ENCODE measurements around the gene VLDLR.
"Not testable (repeated sequence)": the region's sequence is repeated elsewhere in the genome, so short reads cannot be mapped to it uniquely, and the experiment has no call there.

VLDLR gene

DNA sequence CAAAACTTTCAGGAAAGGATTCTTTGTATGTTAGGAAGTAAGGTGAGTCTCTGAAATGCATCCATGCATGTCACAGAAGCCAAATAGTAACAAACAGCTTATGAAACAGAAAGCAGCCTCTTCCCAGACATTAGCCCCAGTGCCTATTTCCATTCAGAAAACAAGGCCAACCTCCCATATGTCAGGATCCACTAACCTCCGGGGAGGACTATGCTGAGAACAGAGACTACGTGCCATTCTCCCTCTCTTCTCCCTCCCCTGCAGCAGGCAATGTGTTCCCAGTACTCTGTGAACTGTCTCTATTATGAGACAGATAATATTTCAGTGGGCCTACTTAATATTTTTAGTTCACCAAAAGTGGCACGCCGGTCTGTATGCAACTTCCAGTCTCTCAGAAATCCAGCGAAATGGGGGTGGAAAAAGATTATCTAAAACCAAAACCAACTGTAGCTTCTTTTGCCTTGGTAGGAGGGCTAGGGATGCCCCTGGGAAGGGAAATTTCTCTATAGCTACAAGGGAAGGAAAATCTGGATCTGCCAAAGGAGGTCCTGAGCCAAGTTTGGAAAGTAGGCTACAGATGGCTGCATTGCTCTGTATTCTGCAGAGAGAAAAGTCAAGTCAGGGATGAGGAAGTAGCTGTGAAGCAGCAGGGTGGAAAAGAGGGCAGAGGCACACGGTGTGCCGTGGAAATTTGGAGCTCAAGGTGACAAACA is 42.0 kb downstream of the VLDLR start:
- no peak for DNase-seq (ENCODE audit: low spot score)

DNA sequence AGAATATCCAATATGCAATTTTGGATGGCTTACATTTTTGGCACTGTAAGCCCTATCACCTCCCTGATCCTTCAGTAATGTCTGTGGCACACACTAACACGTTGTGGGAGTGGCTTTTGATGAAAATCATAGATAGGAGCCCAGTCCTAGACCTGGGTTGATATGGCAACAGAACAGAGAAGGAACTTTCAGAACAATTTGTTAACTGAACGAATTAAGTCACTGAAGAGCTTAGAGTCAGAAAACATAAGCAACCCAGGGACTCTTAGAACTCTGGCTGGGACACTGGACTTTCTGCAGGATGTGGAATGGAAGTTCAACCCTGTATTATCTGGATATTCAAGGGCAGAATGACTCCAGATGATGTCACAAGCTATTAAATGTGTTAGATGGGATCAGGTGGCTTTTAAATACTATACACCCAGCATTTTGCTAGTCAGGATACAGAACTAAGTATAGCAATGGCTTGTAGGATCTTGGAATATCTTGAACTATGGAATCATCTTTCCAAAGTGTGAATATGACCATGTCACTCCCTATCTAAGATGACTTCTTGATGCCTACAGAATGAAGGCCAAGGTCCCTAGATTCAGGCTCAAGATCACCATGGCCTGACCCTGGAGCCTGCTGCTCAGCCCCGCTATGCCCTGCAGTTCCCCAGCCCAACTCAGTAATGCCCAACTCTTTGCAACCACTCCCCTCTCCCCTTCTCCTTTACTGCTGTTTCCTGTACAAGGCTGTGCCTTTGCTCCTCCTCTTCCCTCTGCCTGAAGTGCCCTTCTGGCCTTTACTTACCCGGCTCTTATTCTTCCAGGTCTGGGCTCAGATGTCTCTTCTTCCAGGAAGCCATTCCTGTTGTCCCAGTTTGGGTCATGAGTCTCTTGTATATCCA is 42.8 kb downstream of the VLDLR start:
- DNase-seq (ENCODE audit: low spot score): no peak

DNA sequence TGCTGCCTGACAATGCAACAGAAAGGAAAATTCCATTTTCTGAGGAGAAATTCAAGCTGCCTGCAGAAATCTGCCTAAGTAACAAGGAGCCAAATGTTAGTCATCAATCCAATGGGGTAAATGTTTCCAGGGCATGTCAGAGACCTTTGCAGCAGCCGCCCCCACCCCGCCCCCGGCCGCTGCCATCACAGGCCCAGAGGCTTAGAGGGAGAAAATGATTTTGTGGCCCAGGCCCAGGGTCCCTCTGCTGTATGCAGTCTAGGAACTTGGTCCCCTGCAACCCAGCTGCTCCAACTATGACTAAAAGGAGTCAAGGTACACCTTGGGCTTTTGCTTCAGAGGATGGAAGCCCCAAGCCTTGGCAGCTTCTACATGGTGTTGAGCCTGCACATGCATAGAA is 45.0 kb downstream of the VLDLR start:
- DNase-seq (ENCODE audit: low spot score): no peak

DNA sequence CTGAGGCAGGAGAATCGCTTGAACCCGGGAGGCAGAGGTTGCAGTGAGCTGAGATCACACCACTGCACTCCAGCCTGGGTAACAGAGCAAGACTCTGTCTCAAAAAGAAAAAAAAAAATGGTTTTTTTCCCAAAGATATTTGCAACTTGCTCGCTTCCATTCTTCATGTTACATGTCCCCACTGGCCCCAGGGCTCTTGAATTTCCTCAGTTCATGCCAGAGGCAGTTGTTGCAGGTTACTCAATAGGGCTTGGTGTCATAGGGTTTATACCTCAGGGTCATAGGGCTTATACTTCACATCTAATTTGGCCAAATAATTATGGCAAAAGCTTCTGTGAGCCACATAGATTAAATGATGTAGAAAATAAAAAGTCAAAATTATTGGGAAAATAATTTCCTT is 51.6 kb downstream of the VLDLR start:
- no peak for DNase-seq (ENCODE audit: low spot score)

DNA sequence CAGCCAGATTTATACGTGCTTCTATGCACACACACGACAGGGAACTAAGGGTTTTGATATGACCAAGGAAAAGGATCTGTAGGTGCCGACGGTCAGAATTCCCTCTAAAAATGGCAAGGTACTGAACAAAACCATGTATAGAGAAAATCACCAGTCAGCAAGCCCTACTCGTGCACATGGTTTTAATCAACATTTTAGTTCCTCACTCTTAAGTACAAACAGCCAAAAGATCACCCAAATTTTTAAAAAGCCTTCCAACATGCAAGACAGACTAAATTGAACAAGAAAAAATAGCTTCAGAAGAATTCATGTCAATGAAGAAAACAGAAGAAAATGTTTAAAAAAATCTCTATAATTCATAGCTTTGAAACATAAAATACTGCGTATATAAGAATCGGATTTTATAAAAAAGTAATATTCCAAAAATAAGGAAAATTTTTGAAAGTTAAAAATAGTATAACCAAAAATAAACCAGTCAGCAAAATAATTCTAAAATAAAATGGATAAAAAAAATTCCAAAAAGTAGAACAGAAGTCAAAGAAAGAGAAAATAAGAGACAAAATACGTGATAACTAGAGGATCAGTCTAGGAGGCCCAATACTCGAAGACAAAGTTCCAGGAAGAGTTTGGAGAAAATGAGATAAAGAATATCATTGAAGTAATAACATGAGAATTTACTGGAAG is 52.7 kb downstream of the VLDLR start:
- no peak for DNase-seq (ENCODE audit: low spot score)

DNA sequence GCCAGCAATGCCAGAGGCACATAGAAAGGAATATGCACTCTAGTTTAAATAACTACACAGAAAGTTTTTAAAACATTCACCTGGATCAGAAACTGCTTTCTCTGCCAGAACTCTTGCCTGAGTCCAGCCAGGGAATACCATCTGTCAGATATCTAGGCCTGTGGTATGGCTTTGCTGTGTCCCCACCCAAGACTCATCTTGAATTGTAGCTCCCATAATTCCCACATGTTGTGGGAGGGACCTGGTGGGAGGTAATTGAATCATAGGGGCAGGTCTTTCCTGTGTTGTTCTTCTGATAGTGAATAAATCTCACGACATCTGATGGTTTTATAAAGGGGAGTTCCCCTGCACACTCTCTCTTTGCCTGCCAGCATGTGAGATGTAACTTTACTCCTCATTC is 54.2 kb downstream of the VLDLR start:
- DNase-seq (ENCODE audit: low spot score): no peak

DNA sequence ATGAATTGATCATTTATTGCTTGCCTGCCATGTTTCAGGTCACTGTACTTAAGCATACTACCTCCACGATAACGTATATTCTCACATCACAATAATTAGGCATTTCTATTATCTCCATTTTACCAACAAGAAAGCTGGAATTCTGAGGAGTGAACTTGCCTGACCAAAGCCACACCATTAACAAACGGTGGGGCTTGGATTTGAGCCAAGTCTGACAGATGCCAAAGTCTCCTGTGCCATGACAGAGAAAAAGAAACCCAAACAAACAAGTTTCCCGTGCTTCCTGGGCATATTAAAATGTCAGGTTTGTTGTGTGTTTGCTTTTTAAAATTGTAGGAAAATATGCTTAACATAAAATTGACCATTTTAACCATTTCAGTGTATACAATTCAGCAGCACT is 54.9 kb downstream of the VLDLR start:
- no peak for DNase-seq (ENCODE audit: low spot score)

DNA sequence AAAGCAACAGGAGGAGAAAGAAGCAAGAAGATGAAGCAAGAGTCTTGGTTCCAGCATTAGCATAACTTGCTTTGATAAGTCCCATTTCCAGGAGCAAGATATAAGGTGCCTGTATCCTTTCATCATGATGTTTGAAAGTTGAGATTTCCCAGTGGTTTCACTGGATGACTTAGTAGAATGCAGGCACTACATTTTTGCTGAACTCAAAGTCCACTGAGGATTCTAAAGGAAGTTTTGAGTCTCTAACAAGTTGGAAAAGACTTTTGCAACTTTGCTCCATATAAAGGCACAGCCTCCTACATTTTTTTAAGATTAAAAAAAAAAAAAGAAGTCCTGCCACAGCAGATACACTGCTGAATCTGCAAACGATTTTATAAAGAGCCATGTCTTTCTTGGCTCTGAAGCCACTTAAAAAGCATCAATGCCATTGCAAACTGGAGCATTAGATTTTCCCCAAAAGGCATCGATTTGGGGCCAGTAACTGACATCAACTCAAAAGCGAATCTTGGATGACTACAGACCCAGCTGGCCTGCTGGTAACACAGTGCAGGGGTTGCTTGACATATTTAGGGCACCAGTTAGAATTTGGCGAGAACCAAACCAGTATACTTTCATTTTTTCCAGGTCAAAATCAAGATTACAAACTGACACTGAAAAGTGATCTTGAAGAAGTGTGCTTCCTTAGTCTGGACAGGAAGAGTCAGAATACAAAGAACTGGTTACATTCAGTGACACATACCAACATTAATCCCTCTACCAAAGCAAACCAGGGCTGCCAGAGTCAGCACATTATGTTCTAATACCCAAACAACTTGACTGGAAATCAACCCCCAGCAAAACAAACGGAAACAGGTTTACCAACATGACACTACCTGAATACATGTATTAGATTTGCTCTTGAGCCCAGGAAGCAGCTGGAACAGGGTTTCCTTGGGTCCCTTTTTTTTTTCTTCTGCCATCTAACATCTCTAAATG is 56.6 kb downstream of the VLDLR start:
- DNase-seq (ENCODE audit: low spot score): no peak

DNA sequence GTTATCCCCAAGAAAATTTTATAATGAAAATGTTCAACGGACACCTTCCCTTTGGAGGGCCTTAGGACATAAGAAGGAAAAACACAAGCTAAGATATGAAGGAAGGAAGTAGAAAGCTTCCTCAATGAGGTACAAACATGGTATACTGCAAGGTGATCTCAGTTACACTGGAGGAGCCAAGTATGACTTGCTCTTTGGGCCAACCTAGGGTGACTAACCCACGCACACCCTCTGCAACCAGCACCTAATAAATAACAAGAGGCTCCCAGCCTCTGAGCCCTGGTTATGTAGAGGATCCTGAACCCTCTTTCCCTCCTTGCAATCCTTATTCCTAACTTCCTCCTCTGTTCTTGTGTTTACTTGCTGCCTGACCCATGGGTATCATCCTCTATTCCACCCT is 57.4 kb downstream of the VLDLR start:
- DNase-seq (ENCODE audit: low spot score): no peak

DNA sequence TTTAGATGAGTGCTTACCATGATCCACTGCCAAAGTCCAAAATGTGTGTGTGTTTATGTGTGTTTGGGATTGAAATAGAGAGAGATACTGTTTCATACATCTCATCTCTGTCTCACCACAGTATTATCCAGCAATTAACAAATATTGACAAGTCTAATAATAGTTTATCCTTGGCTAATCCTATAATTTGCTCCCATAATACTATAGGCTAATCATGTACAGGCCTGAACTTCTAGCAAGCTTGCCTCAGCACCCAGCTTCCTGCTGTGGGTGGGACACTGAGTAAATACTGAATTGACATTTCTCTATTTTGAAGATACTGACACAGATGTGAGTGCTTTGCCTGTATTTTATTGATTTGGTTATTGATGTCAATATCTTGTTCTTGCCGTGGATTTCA is 60.4 kb downstream of the VLDLR start:
- no peak for DNase-seq (ENCODE audit: low spot score)

DNA sequence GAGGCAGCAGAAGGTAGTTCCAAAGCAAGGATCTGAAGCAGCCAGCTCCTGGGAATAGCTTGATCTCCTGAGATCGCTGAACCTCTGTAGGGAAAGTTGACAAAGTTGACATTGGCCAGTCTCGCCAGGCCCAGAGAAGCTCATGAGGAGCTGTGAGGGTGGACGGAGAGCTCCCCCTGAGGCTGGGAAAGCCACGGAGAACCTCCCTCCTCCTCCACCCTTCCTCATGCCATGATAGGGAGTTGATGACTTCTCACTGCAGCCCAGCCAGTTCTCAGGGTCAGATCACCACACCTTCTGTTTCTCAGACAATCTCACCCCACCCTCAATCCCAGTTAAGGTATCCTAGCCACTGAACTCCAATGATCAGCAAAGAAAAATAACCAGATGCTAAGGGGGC is 65.3 kb downstream of the VLDLR start:
- DNase-seq (ENCODE audit: low spot score): no peak

DNA sequence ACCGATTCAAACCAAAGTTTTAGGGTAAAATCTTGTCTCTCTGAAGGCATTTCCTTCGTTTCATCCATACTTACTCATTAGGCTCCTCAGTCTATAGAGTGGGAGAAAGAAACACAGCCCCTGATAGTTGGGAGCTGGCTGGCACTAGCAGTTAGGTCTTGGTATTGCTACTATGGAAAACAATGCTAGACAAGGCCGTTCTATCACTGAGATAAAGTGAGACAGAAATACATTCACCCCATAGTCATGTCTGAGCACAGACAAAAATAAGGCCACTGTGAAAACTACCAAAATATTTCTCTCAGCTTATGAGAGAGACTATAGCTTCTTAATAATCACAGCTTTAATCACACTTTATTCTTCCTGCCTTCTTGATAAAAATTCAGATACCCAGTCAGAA is 67.0 kb downstream of the VLDLR start:
- no peak for DNase-seq (ENCODE audit: low spot score)

DNA sequence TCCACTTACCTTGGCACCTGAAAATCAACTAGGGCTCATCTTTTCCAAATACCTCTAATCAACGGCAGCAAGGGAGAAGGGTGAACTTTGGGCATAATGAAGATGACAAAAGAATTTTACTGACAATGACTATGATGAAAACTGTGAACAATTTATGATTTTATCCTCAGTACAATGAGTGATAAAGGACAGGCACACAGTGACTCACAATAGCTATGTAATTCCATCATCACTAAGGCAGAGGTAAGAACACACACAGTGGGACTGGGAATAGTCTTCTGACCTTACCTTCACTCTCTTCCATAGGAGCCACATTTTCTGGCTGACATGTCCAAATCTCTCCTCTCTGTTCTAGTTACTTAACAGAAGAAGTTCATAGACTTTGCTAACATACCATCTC is 69.6 kb downstream of the VLDLR start:
- peak; percentile 21 for DNase-seq (ENCODE audit: low spot score)

DNA sequence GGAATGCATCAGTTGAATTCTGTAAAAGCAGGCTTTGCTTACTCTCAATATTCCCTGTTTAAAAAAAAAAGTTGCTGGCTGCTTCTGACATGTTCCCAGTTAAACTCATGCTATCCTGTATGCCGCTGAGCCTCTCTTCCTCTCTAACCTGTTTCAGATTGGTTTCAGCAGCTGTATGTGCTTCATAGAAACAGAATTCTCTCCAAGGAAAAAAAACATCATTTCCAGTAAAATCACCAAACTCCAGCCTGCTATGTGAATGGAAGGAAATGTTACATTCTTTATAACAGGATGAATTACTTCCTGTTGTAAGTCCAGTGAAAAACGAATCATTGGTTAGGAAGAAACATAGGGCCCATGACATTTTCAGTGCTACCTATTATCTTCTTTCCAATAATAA is 70.0 kb downstream of the VLDLR start:
- peak; percentile 50 for DNase-seq (ENCODE audit: low spot score)

DNA sequence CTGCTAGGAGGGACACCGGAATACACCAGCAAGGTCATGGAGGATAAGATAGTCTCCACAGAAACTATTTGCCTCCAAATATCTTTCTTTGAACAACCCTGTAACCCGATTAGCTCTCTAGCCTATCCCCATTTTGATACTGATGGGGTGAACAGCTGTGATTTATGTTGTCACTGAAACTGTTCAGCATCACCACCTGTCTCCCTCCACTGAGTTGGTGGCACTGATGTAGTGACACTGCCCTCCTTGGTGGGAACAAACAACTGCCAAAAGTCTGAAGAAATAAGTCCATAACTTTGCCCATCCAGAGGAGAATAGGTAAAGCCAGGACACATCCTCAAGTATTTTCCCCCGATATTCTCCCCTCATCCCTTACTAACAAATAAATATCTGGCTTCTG is 71.5 kb downstream of the VLDLR start:
- no peak for DNase-seq (ENCODE audit: low spot score)

DNA sequence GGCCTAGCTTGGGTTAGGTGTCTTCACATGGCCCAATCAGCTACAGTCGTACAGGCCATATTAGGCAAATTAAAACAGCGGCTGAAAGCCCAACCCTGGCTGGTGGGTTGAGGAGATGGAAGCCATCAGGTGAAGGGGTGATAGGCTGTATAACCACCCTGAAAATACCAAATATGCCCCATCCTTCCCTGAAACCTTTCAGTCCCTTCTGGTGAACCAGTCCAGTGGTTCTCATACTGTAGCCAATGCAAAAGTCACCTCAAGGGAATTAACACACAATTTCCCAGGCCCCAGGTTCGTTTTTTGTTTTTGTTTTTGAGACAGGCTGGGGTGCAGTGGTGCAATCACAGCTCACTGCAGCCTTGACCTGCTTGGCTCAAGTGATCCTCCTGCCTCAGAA is 75.9 kb downstream of the VLDLR start:
- DNase-seq (ENCODE audit: low spot score): no peak

DNA sequence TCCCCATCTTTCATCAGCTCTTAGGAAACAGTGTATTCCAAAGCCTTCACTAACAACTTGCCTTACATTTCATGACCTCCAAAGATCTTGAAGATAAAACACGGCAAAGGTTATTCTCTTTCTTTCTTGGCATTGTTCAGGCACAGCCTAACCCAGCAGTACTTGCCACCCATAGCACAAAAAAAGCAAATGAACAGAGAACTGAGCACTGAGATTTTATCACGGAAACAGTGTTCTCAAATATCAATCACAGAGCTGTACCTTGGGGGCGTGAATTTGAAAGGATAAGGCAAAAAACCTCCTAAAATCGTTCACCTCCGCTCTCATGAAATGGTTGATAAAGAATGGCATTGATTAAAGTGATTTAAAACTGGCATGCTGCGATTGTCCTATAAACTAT is 78.8 kb downstream of the VLDLR start:
- no peak for DNase-seq (ENCODE audit: low spot score)

DNA sequence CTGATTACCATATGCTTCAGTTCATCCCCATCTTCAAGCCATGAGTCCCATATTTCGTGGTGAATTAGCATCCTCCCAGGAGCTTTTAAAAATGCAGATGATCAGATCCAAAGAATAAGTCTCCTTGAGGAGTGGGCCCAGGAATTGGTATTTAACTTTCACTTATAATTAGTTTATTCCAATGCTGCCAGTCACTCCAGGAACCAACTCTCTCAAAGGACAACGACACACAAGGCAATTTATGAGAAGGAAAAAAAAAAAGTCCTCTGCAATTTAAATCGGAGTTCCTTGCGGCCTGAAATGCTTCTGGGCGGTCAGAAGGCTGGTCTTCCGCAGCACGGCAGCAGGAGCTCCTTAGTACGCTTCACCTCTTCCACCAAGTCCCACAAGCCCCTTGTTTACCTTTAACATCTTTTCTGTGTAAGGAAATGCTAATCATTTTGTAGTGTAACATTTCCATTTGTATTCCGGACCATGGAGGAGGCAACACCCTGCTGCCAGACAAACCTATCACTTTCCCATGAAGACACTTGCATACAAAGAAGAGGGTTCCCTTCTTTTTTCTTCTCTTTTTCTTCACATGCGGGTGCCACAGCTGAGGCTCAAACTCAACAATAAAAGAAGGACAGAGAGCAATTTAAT is 79.4 kb downstream of the VLDLR start:
- no peak for DNase-seq (ENCODE audit: low spot score)

DNA sequence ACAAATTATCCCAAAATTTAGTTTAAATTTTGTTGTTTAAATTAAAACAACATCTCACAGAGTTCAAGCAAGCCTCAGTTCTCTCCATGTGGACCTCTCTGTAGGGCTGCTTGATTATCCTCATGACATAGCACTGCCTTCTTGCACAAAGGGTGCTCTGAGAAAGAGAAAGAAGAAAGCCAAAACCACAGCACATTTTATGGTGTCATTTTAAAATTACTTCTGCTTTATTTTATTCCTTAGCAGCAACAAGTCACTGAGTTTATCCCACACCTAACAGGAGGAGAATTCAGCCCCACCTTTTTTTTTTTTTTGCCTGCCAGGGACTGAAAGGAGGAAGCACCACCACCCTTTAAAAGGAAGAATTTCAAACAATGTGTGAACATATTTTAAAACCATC is 82.9 kb downstream of the VLDLR start:
- DNase-seq (ENCODE audit: low spot score): no peak

DNA sequence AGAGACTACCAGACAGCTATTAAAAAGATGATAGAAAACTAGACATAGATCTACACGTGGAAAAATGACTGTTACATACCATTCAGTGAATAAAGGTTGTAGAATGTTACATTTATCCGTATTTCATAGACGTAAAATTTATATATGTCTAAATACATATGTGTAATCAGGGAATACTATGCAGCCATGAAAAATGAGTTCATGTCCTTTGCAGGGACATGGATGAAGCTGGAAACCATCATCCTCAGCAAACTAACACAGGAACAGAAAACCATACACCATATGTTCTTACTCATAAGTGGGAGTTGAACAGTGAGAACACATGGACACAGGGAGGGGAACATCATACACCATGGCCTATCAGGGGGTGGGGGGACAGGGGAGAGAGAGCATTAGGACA is 85.7 kb downstream of the VLDLR start:
- not testable (repeated sequence) for DNase-seq (ENCODE audit: low spot score)

Data from kidney capillary endothelial cell (primary cell).